Keratinocyte (primary cell): Measurements from ENCODE around the gene SLC41A1. TPM values are rescaled to one million over a fixed set of nuclear protein-coding genes. Genes with fewer than 3 reads are reported as not detected.

Experiments used
- DNase-seq: peaks from one replicate; pipeline ENCODE4 v3.0.0-alpha.2; 2011; ENCODE audit warnings: low read depth, missing footprints, low spot score
- FAIRE-seq: peaks from 2 replicates; lab custom pipeline; 2011; peaks lifted over from hg19 to GRCh38; lab: Jason Lieb, UNC
- H2AFZ ChIP-seq: 2 replicates; pipeline ENCODE4 v1.6.0; 2012; ENCODE audit warnings: low read length, control low read depth, inconsistent platforms; ENCODE audit not compliant: control insufficient read depth
- H3K27ac ChIP-seq: 2 replicates; pipeline ENCODE4 v1.5.1; 2011; ENCODE audit warnings: low read length; ENCODE audit not compliant: control insufficient read depth, insufficient read depth
- H3K27me3 ChIP-seq: 3 replicates; pipeline ENCODE4 v1.6.0; 2011; ENCODE audit warnings: low read length; ENCODE audit not compliant: control insufficient read depth, insufficient read depth; ENCODE audit errors: extremely low read depth
- H3K36me3 ChIP-seq, 2 experiments: 2 replicates in 1 of 2; 3 replicates in 1 of 2; pipeline ENCODE4 v1.5.1; 2011; ENCODE audit warnings: low read length in 2 of 2, mild to moderate bottlenecking in 1 of 2; ENCODE audit not compliant: control insufficient read depth in 2 of 2, insufficient read depth in 2 of 2; ENCODE audit errors: extremely low read depth in 1 of 2
- H3K4me1 ChIP-seq: 3 replicates; pipeline ENCODE4 v1.5.1; 2011; ENCODE audit warnings: low read length; ENCODE audit not compliant: control insufficient read depth, insufficient read depth; ENCODE audit errors: extremely low read depth
- H3K4me2 ChIP-seq: 3 replicates; pipeline ENCODE4 v1.6.0; 2011; ENCODE audit warnings: low read depth, low read length; ENCODE audit not compliant: control insufficient read depth, insufficient read depth; ENCODE audit errors: extremely low read depth
- H3K4me3 ChIP-seq, 3 experiments: fragments of 200-600 bp in 1 of 3; sonication (generic) in 1 of 3; 2 replicates in 2 of 3; 3 replicates in 1 of 3; pipeline ENCODE4 v1.5.1; 2011 to 2016; ENCODE audit warnings: low read length in 3 of 3, mild to moderate bottlenecking in 3 of 3, control low read depth in 2 of 3, inconsistent platforms in 1 of 3, low read depth in 1 of 3, mixed read lengths in 1 of 3, mixed run types in 1 of 3, moderate library complexity in 1 of 3; ENCODE audit not compliant: control insufficient read depth in 2 of 3, insufficient read depth in 2 of 3; ENCODE audit errors: extremely low read depth in 1 of 3
- H3K79me2 ChIP-seq: 2 replicates; pipeline ENCODE4 v1.6.0; 2012; ENCODE audit warnings: low read length; ENCODE audit not compliant: control insufficient read depth, insufficient read depth
- H3K9ac ChIP-seq: 3 replicates; pipeline ENCODE4 v1.6.0; 2011; ENCODE audit warnings: low read length; ENCODE audit not compliant: control insufficient read depth, insufficient read depth; ENCODE audit errors: extremely low read depth
- H3K9me1 ChIP-seq: 3 replicates; pipeline ENCODE4 v1.6.0; 2011; ENCODE audit warnings: low read length; ENCODE audit not compliant: control insufficient read depth, insufficient read depth; ENCODE audit errors: extremely low read depth
- H3K9me3 ChIP-seq: 2 replicates; pipeline ENCODE4 v1.5.1; 2012; ENCODE audit warnings: low read depth, low read length; ENCODE audit not compliant: control insufficient read depth
- H4K20me1 ChIP-seq: 3 replicates; pipeline ENCODE4 v1.6.0; 2011; ENCODE audit warnings: low read length; ENCODE audit not compliant: control insufficient read depth, insufficient read depth; ENCODE audit errors: extremely low read depth
- CTCF ChIP-seq, 3 experiments: IDR thresholded peaks in 1 of 3; conservative IDR thresholded peaks in 1 of 3; optimal IDR thresholded peaks in 1 of 3; 2 replicates in 2 of 3; 3 replicates in 1 of 3; pipeline versions ENCODE3 to v1.5.1; 2011; ENCODE audit warnings: low read length in 3 of 3, mild to moderate bottlenecking in 3 of 3, moderate library complexity in 2 of 3, control low read depth in 1 of 3, inconsistent platforms in 1 of 3; ENCODE audit not compliant: insufficient read depth in 2 of 3; ENCODE audit errors: extremely low read depth in 1 of 3
- EZH2 ChIP-seq: IDR thresholded peaks from one replicate; pipeline ENCODE4 v1.6.1; 2012; ENCODE audit warnings: inconsistent platforms, mild to moderate bottlenecking, low read length, moderate library complexity
- dilution Hi-C: fragments of 300-500 bp; cut with MboI; formaldehyde crosslinking; loops from one replicate; pipeline ENCODE4 v1.7.0; 2020; ENCODE audit warnings: low sequenced_read_pairs; ENCODE audit not compliant: extremely low pct_ligation_motif_present
- polyA plus RNA-seq, 5 experiments: library from polyadenylated mRNA; depleted of rRNA in 3 of 5; stranded (reverse) in 3 of 5; stranded (forward) in 1 of 5; unstranded in 1 of 5; fragments of >200 nt; gene quantifications; 1 replicate in 1 of 5; 2 replicates in 3 of 5; 3 replicates in 1 of 5; pipeline versions ENCODE4 v1.2.1 to v1.2.3, GENCODE V29; 2011 to 2012; ENCODE audit warnings: missing spikeins in 2 of 5, low read depth in 1 of 5, low replicate concordance in 1 of 5

The SLC41A1 gene
- polyA plus RNA-seq, 1 donor (not counting 4 experiments of a cell fraction or from before 2014, with no cell fraction given) = 21.7 TPM

GRCh38 chr1:205810448-205811157, 2.4 kb downstream of the SLC41A1 start:
- FAIRE-seq (no peak), DNase-seq (no peak)
- Histone ChIP-seq H3K27ac (no peak overlapping the region), H3K9me1 (no peaks in the 10 kb centered on the region), H3K4me2 (no peak overlapping the region), H3K36me3 (peaks cover 11 to 15% of the 10 kb centered on the region in 2 experiments), H3K4me3 (no peak overlapping the region), H4K20me1 (no peaks in the 10 kb centered on the region), H3K4me1 (peaks cover 23% of the 10 kb centered on the region), H2AFZ (no peak overlapping the region), H3K27me3 (no peaks in the 10 kb centered on the region), H3K79me2 (peaks cover 17% of the 10 kb centered on the region), H3K9me3 (no peaks in the 10 kb centered on the region), H3K9ac (no peak overlapping the region)
- dilution Hi-C loops = no loop called here
- TF ChIP-seq EZH2 (no peak), CTCF (optimal IDR thresholded peaks at IDR 0.05 in 1 of 3, IDR thresholded peaks at IDR 0.05 in 1 of 3, conservative IDR thresholded peaks at IDR 0.05 in 1 of 3; ENCODE audit: extremely low read depth in 1 of 3, insufficient read depth in 2 of 3, low read length in 3 of 3) (peak in 2 of 3 experiments; percentile 26 to 32)

- Histone ChIP-seq H3K9ac (no peak overlapping the region), H3K27me3 (no peaks in the 10 kb centered on the region), H3K79me2 (peaks cover 18% of the 10 kb centered on the region), H3K4me2 (no peak overlapping the region), H3K36me3 (peaks cover 11 to 15% of the 10 kb centered on the region in 2 experiments), H3K9me1 (no peaks in the 10 kb centered on the region), H3K4me1 (peaks cover 30% of the 10 kb centered on the region), H3K27ac (no peak overlapping the region), H4K20me1 (no peaks in the 10 kb centered on the region), H3K9me3 (no peaks in the 10 kb centered on the region), H2AFZ (no peak overlapping the region), H3K4me3 (no peak overlapping the region)
- TF ChIP-seq CTCF (optimal IDR thresholded peaks at IDR 0.05 in 1 of 3, IDR thresholded peaks at IDR 0.05 in 1 of 3, conservative IDR thresholded peaks at IDR 0.05 in 1 of 3; ENCODE audit: extremely low read depth in 1 of 3, insufficient read depth in 2 of 3, low read length in 3 of 3) = no peak
- no peak for TF ChIP-seq EZH2
- FAIRE-seq = no peak
- dilution Hi-C loops = no loop called here
- DNase-seq = no peak
These were observed 3.1 kb downstream of the SLC41A1 start for GRCh38 chr1:205809942-205810345.
